Measurements from ENCODE around the gene ASCL5.

Gene ASCL5

DNA sequence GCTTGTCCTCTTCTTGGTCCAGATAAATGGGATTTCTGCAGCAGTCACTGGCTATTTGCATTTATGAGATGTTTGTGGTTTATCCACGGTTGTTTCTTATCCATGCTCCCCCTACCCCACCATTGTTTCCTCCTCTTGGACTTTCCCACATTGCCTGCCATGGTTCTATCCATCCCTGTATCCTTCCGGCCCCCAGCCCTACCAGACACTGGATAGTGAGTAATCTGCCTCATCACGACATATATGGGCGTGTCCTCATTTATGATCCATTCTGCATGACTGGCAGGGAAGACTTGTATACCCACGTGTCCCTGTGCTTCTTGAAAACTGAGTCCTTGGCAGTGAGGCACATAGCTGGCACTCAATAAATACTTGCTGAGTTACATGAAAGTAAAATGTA is 54.8 kb downstream of the ASCL5 start:
- no peaks in the 10 kb centered on the region for H3K9me3 ChIP-seq (ENCODE audit: control insufficient read depth, insufficient read depth, low read length)
- no peak overlapping the region for H3K4me3 ChIP-seq (ENCODE audit: low read depth, low read length)
- no peaks in the 10 kb centered on the region for H3K4me1 ChIP-seq (ENCODE audit: control insufficient read depth, insufficient read depth, low read length)
- no peaks in the 10 kb centered on the region for H3K27me3 ChIP-seq (ENCODE audit: control insufficient read depth, insufficient read depth, low read length)
- H3K9ac ChIP-seq (ENCODE audit: low read depth, low read length), result no peak overlapping the region
- no peaks in the 10 kb centered on the region for H3K36me3 ChIP-seq (ENCODE audit: control insufficient read depth, insufficient read depth, low read length)

DNA sequence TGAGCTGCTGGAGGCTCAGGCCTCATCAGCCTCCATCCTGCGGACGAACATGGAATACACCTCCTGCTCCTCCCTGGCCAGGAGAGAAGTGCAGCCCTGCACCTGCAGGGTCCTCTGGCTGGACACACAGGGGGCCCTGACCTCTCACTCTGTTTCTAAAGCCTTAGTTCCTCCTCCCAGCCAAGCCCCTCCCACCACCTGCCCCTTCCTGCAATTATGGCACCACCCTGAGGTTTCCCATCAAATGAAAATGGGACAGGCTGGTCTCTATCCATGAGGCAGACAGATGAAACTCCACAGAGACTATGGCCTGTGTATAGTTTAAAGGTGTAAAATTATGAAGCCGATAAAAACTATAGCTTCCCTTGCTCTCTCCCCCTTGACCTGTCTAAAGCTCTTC is 57.3 kb downstream of the ASCL5 start:
- H3K9me3 ChIP-seq (ENCODE audit: control insufficient read depth, insufficient read depth, low read length), result no peaks in the 10 kb centered on the region
- no peak overlapping the region for H3K4me3 ChIP-seq (ENCODE audit: low read depth, low read length)
- no peak overlapping the region for H3K9ac ChIP-seq (ENCODE audit: low read depth, low read length)
- no peaks in the 10 kb centered on the region for H3K4me1 ChIP-seq (ENCODE audit: control insufficient read depth, insufficient read depth, low read length)
- no peaks in the 10 kb centered on the region for H3K36me3 ChIP-seq (ENCODE audit: control insufficient read depth, insufficient read depth, low read length)
- no peaks in the 10 kb centered on the region for H3K27me3 ChIP-seq (ENCODE audit: control insufficient read depth, insufficient read depth, low read length)

DNA sequence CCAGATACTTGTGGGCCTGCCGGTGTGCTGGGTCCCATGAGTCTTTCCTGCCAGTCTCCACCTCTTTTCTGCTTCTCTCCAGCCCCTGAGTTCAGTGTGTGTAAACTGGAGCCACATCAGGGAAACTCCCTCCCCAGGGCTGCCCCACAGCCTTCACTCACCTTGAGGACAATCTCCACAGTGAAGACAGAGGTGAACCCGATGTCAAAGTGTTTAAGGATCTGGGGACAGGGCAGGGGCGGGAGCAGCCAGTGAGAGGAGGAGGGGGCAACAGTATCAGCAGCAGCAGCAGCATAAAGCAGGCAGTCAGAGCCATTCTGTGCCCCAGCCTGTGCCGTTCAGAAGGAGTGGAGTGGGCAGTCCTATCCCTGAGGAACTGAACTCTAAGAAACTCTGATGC is 58.0 kb downstream of the ASCL5 start:
- no peak overlapping the region for H3K9ac ChIP-seq (ENCODE audit: low read depth, low read length)
- H3K9me3 ChIP-seq (ENCODE audit: control insufficient read depth, insufficient read depth, low read length), result no peaks in the 10 kb centered on the region
- no peaks in the 10 kb centered on the region for H3K4me1 ChIP-seq (ENCODE audit: control insufficient read depth, insufficient read depth, low read length)
- no peaks in the 10 kb centered on the region for H3K27me3 ChIP-seq (ENCODE audit: control insufficient read depth, insufficient read depth, low read length)
- H3K4me3 ChIP-seq (ENCODE audit: low read depth, low read length), result no peak overlapping the region
- no peaks in the 10 kb centered on the region for H3K36me3 ChIP-seq (ENCODE audit: control insufficient read depth, insufficient read depth, low read length)

DNA sequence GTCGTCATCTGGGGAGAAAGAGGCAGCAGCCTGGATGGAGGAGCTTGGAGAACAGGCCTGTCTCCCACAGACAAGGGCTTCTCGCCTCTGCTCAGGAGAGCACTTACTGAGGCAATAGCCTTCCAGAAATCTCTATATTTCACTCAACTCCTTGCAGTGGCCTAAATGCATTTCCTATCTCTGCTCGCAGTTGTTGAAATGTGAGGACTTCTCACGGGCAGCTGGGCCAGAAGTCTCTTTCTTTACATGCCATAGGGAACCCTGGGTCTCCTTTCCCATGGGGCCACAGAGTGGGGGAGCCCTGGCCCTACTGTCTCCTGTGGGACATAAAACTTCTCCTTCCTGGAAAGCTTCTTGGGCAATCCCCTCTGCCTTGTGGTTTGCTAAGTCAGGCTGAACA is 60.0 kb downstream of the ASCL5 start:
- Histone ChIP-seq H3K9ac (ENCODE audit: low read depth, low read length) (no peak overlapping the region), H3K4me1 (ENCODE audit: control insufficient read depth, insufficient read depth, low read length) (no peaks in the 10 kb centered on the region), H3K36me3 (ENCODE audit: control insufficient read depth, insufficient read depth, low read length) (no peaks in the 10 kb centered on the region), H3K9me3 (ENCODE audit: control insufficient read depth, insufficient read depth, low read length) (no peaks in the 10 kb centered on the region), H3K4me3 (ENCODE audit: low read depth, low read length) (no peak overlapping the region), H3K27me3 (ENCODE audit: control insufficient read depth, insufficient read depth, low read length) (no peaks in the 10 kb centered on the region)

DNA sequence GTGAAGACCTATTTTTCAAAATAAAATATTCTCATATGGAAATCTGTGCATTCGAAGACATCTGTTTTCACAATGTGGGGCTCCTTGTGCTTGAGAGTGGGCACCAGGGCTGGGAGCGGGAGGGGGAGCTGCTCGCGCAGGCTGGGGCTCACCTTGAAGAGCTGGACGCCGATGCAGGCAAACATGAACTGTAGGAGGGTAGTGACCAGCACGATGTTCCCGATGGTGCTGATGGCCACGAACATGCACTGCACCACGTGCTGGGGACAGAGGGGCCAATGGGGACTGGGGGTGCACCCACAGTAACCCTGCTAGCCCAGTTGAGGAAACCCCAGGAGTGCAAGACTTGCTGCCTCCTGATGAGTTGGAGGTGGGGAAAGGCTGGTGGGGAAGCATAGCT is 61.3 kb downstream of the ASCL5 start:
- H3K4me1 ChIP-seq (ENCODE audit: control insufficient read depth, insufficient read depth, low read length), result no peaks in the 10 kb centered on the region
- H3K36me3 ChIP-seq (ENCODE audit: control insufficient read depth, insufficient read depth, low read length), result no peaks in the 10 kb centered on the region
- no peak overlapping the region for H3K9ac ChIP-seq (ENCODE audit: low read depth, low read length)
- H3K27me3 ChIP-seq (ENCODE audit: control insufficient read depth, insufficient read depth, low read length), result no peaks in the 10 kb centered on the region
- no peaks in the 10 kb centered on the region for H3K9me3 ChIP-seq (ENCODE audit: control insufficient read depth, insufficient read depth, low read length)
- no peak overlapping the region for H3K4me3 ChIP-seq (ENCODE audit: low read depth, low read length)

DNA sequence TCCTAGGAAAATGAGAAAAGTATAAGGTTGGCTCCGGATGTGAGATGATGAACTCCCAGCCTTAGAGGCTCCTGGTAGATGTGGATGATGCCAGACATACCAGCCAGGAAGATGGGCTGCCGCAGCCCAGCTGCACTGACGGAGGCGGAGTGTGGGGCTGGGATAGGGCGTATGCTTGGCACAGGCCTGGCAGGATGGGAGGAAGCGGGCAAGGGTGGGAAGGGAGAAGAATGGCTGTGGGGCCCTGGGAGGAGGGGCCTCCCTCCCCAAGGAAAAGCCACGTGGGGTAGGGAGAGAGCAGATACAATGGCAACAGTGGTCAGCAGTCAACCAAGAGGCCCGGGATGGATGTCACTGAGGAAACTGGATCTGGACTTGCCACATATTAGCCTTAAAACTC is 62.2 kb downstream of the ASCL5 start:
- H3K36me3 ChIP-seq (ENCODE audit: control insufficient read depth, insufficient read depth, low read length), result no peaks in the 10 kb centered on the region
- no peak overlapping the region for H3K4me3 ChIP-seq (ENCODE audit: low read depth, low read length)
- H3K9me3 ChIP-seq (ENCODE audit: control insufficient read depth, insufficient read depth, low read length), result no peaks in the 10 kb centered on the region
- H3K4me1 ChIP-seq (ENCODE audit: control insufficient read depth, insufficient read depth, low read length), result peaks cover under 1% of the 10 kb centered on the region
- no peak overlapping the region for H3K9ac ChIP-seq (ENCODE audit: low read depth, low read length)
- no peaks in the 10 kb centered on the region for H3K27me3 ChIP-seq (ENCODE audit: control insufficient read depth, insufficient read depth, low read length)
